ENCODE data around the gene ESRRB. TPM values are rescaled to one million over a fixed set of nuclear protein-coding genes. Genes with fewer than 3 reads are reported as not detected.

Gene ESRRB
- total RNA-seq, 1 experiment from 2014 or later = not detected

GRCh38 chr14:76541594-76542219, 165.8 kb downstream of the ESRRB start:
- no peak for DNase-seq (ENCODE audit: low spot score)

GRCh38 chr14:76546426-76547221, 170.7 kb downstream of the ESRRB start:
- peak; percentile 19 for DNase-seq (ENCODE audit: low spot score)

- no peak for DNase-seq (ENCODE audit: low spot score)
Measured at GRCh38 chr14:76547831-76548230, 171.9 kb downstream of the ESRRB start.

GRCh38 chr14:76550534-76550933, 174.6 kb downstream of the ESRRB start:
- DNase-seq (ENCODE audit: low spot score) = peak; percentile 45

GRCh38 chr14:76551116-76551515, 175.2 kb downstream of the ESRRB start:
- DNase-seq (ENCODE audit: low spot score) = no peak

Other genes starting within 250 kb of the ESRRB start
- gene GPATCH2L, start 224.2 kb upstream of the ESRRB start, total RNA-seq (2014; rRNA removed; shearing (Covaris generic)) = 30.4 and 41.2 TPM in 2 replicates